HG02763 (cell line): Measurements from ENCODE around the gene ARHGAP9.

Experiments
- ATAC-seq: cut with Tn5 transposase; IDR thresholded peaks from one replicate; pipeline ENCODE4 v1.9.1; 2021; ENCODE audit warnings: mild to moderate bottlenecking, moderate library complexity; ENCODE audit not compliant: unreplicated experiment

Gene ARHGAP9

DNA sequence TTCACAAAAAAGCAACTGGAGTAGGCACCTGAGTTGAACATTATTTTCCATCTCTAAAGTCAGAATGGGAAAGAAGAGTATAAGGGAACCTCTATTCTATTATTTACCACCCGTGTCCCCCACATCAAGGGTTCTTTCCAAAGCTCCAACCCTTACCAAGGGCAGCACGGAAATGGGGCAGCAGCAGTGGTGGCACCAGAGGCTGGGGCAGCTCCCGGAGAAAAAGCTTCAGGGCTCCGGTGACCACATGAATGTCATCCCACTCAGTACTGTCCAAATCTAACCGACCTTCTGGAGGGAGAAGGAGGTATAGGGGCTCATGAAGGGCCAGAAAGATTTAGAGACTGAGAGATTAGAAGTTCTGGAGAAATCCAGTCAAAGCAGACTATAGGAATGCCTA lies 5.8 kb downstream of the ARHGAP9 start:
- no peak for ATAC-seq

DNA sequence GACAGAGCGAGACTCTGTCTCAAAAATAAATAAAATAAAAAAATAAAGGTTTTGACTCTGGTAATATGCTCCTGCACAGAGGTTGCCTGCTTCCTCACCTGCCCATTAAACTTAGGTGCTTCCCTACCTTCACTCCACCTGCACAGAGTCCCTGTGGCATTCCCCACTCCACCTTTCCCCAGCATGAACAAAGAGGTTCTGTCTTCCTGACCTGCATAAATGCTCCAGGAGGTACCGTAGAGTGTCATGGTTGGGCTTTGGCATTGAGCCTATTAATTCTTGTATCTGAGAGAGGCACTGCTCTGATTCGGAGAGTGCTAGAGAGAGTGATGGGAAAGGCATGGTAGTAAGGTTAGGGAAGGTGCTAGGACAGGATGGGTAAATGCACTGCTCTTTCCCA lies 6.3 kb downstream of the ARHGAP9 start:
- no peak for ATAC-seq

DNA sequence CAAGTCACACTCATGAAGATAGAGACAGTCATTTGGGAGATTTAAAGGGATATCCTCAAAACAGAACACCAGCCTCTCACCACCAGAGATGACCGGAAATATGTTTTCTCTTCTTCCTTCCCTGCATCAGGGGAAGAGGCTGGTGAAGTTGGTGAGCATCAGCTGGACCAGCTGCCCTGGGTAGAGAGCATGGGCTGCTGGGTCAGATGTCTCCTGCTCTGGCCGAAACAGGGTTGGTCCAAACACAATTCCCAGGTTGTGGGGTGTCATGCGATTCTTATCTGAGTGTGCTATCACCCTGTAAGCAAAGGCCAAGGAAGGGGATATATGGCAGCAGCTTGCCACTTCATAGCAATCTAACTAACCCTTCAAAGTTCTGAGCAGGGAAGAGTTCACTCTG lies 7.3 kb downstream of the ARHGAP9 start:
- ATAC-seq, result no peak

DNA sequence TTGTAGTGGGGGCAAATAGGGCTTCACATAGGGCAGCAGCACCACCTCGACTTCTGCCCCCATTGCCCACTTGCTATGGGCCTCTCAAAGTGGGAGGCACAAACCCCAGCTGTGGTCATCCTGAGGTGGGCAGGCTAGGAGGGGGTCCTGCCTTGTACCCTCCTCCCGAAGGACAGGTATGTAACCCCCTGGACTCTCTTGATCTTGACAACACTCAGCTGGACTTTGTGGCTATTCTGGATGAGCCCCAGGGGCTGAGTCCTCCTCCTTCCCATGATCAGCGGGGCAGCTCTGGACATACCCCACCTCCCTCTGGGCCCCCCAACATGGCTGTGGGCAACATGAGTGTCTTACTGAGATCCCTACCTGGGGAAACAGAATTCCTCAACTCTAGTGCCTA lies 8.0 kb downstream of the ARHGAP9 start:
- no peak for ATAC-seq

DNA sequence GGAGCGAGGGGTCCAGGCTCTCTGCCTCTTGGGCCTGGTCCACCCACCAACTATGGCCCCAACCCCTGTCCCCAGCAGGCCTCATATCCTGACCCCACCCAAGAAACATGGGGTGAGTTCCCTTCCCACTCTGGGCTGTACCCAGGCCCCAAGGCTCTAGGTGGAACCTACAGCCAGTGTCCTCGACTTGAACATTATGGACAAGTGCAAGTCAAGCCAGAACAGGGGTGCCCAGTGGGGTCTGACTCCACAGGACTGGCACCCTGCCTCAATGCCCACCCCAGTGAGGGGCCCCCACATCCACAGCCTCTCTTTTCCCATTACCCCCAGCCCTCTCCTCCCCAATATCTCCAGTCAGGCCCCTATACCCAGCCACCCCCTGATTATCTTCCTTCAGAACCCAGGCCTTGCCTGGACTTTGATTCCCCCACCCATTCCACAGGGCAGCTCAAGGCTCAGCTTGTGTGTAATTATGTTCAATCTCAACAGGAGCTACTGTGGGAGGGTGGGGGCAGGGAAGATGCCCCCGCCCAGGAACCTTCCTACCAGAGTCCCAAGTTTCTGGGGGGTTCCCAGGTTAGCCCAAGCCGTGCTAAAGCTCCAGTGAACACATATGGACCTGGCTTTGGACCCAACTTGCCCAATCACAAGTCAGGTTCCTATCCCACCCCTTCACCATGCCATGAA lies 8.6 kb downstream of the ARHGAP9 start:
- ATAC-seq, result no peak

DNA sequence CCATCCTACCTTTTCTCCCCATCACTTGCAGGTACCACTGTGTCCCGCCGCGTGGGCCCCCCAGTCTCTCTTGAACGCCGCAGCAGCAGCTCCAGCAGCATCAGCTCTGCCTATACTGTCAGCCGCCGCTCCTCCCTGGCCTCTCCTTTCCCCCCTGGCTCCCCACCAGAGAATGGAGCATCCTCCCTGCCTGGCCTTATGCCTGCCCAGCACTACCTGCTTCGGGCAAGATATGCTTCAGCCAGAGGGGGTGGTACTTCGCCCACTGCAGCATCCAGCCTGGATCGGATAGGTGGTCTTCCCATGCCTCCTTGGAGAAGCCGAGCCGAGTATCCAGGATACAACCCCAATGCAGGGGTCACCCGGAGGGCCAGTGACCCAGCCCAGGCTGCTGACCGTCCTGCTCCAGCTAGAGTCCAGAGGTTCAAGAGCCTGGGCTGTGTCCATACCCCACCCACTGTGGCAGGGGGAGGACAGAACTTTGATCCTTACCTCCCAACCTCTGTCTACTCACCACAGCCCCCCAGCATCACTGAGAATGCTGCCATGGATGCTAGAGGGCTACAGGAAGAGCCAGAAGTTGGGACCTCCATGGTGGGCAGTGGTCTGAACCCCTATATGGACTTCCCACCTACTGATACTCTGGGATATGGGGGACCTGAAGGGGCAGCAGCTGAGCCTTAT lies 9.2 kb downstream of the ARHGAP9 start:
- no peak for ATAC-seq

DNA sequence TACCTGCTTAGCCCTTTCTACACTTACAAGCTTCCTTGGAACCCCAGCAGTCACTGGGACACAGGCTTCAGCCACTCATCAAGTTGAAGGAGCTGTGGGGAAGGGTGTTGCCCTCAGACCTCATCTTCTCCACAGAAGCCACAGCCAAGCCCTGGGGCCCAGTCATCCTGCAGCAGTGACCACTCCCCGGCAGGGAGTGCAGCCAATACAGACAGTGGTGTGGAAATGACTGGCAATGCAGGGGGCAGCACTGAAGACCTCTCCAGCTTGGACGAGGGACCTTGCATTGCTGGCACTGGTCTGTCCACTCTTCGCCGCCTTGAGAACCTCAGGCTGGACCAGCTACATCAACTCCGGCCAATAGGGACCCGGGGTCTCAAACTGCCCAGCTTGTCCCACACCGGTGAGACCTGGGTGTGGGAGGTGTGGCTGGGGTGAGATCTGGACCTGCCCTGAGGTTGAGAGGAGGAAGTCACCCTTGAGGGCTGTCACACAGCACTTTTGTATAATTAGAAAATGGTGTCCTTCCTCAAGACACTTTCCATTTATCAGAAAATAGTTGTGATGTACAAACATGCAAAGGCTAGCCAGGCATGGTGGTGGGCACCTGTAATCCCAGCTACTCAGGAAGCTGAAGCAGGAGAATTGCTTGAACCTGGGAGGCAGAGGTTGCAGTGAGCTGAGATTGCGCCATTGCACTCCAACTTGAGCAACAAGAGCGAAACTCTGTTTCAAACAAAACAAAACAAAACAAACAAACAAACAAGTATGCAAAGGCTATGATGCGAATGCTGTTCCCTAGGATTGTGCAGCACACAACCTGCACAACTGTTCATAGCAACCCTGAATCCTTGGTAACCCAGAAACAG lies 10.1 kb downstream of the ARHGAP9 start:
- ATAC-seq, result no peak

DNA sequence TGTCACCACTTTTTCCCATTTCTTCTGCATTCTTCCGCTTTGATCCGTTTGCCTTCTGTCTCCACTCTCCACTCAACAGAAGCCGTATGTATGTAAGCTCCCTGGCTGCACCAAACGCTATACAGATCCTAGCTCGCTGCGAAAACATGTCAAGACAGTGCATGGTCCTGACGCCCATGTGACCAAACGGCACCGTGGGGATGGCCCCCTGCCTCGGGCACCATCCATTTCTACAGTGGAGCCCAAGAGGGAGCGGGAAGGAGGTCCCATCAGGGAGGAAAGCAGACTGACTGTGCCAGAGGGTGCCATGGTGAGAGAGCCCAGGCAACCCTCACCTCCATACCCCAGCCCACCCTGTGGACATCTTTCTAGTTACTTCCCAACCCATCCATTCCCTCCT lies 11.8 kb downstream of the ARHGAP9 start:
- ATAC-seq, result no peak

DNA sequence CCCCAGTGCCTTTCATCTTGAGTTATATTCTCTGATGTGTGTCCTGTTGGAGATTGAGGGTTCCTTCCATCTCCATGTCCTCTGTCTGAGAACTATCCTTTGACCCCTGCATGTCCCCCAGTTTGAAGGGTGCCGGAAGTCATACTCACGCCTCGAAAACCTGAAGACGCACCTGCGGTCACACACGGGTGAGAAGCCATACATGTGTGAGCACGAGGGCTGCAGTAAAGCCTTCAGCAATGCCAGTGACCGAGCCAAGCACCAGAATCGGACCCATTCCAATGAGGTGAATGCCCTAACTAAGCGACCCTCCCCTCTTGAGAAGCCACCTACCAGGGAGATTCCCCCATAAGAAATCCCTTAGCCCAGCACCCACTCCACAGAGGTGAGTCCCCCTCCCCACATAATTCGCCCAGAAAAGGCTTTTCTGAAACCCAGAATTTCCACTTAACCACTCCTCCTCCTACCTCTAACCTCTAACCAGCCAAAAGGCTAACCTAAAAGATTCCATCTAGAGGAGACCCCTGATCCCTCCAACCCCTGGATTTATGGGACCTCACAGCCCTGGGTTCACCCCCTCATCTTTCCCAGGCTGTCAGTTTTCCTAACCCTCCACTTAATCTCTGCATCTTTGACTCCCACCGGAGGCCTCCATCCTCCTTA lies 12.3 kb downstream of the ARHGAP9 start:
- ATAC-seq, result no peak

DNA sequence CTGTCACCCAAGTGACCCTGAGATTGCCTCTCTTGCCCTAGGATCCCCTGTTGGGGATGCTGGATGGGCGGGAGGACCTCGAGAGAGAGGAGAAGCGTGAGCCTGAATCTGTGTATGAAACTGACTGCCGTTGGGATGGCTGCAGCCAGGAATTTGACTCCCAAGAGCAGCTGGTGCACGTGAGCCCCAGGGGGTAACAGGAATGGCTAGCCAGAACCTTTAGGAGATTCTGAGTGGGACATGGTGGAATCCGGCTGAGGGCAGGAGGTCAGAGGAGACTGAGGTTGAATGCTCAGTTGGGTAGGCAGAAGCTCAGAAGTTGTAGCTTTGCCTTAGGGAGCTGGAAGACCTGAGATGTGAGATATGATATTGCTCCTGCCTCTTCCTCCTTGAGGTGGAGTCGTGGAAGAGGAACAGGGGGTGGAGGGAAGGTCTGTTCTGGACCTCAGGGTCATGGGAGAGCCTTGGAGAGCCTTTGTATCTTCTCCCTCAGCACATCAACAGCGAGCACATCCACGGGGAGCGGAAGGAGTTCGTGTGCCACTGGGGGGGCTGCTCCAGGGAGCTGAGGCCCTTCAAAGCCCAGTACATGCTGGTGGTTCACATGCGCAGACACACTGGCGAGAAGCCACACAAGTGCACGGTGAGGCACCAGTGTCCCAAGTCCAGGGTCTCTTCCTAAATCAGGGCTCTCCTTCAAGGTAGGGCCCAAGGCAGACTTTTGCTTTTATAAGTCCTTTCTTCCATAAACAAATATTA lies 13.7 kb downstream of the ARHGAP9 start:
- ATAC-seq, result no peak

DNA sequence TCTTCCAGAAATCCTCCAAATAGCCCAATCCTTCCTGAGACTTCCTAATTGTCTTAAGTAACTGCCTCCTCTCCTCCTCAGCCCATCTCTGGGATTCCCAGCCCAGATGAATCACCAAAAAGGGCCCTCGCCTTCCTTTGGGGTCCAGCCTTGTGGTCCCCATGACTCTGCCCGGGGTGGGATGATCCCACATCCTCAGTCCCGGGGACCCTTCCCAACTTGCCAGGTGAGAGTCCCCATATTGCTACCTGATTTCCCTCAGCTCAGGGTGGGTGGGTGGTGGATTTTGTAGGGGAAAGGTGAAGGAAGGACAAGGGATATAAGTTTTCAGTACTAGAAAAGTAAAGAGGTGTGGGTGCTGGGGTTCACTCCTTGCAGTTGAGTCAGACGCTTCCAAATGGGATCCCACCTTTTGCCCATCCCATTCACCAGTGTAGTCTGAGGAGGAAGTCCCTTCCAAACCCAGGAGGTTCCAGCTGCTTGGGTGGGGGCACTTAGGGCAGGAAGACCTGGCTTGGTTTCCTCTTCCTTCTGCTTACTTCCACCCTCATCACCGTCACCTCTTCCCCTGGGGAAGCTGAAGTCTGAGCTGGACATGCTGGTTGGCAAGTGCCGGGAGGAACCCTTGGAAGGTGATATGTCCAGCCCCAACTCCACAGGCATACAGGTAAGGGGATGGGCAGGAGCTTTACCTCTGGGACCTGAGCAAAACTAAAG lies 14.5 kb downstream of the ARHGAP9 start:
- no peak for ATAC-seq

DNA sequence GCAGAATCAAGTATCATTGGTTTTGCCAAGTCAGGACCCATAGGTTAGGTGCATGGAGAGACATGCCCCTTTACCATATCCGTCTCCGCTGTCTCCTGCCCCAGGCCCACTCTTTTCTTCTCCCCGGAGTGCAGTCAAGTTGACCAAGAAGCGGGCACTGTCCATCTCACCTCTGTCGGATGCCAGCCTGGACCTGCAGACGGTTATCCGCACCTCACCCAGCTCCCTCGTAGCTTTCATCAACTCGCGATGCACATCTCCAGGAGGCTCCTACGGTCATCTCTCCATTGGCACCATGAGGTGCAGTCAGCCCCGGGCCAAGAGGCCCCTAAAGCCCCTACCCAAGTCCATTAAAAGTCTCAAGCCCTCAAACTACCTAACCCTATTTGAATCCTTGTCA lies 15.1 kb downstream of the ARHGAP9 start:
- ATAC-seq, result no peak

DNA sequence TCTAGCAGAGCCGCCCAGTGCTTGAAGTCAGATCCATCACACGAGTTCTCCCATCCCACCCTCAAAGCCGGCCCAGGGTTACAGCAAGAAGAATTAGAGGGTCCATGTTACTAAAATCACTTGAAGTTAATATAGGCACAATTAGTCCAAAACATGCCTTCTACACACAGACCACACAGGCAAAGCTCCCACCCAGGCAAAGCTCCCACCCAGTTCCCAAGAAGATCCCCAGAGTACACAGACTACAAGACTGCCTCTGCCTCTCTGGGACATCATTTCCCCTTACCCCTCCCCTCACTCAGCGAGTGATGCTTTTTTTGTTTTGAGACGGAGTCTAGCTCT lies 16.8 kb downstream of the ARHGAP9 start:
- ATAC-seq, result no peak

DNA sequence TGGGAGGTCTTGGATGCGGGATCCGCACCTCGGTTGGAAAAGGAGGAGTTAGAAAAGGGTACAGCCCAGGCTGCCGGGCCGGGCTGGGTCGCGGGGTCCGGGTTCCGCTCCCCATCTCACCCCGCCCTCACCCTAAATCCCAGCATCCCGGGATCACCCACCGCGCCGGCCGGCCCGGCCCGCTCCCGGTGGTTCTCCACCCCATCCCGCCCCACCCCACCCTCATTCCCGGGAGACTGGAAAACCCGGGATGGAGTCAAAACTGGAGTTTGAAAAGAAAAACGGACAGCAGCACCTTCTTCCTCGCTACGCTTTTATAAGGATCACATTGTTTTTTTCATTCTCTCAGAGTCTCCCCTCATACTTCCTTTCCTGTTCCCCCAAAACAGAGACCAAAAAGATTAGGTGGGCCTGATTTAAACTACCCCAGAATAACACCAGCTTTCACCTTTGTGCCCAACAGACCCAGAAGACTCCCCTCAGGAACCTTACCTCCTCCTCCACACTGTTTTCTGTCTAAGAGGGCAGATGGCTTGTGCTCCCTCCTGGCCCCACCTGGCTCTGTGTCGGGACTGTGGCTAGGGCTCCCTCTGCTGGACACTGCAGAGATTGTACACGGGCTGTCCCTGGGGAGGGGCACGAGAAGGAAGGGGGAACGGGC lies 17.3 kb downstream of the ARHGAP9 start:
- ATAC-seq, result peak; percentile 62

DNA sequence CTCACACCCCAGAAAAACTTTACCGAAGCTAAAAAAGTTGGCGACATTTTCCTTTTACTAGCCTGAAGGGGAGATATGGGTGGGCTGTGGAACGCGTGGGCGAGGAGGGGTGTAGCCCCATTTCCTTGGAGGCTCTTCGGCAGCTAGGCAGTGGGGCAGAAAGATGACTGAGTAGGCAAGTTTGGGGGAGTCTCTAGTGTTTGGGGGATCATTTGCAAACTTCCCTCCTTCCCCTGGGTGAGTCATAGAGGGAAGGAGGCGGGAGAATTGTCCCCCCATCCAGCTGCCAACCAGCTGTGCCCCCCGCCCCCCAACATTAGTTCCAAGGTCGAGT lies 17.8 kb downstream of the ARHGAP9 start:
- no peak for ATAC-seq

DNA sequence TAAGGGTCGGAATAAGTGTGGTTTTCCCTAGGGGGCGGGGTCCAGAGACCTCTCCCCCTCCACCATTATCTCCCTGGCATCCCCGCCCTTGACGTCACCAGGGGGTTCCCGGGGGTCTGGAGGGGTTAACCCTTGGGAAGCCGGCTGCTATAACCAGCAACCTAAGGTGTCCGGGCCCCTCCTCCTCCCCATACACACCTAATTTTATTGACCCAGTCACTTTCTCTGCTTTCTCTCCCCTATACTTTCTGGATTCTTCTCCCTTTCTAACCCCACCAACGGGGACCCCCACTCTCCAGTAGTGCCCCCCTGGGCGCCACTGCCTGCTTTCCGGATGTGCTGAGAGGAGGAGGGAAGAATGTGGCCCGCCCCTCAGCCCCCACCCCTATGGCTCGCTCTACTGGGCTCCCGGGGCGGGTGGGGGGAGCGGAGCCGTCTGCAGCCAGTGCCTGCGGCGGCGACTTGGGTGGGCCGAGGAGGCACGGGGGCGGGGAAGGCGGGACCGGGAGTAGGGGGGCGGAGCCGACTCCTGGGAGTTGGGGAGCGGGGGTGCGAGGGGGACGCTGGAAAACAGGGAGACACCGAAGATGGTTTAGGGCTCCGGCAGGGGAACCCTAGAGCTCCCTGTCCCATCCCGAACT lies 18.3 kb downstream of the ARHGAP9 start:
- no peak for ATAC-seq

DNA sequence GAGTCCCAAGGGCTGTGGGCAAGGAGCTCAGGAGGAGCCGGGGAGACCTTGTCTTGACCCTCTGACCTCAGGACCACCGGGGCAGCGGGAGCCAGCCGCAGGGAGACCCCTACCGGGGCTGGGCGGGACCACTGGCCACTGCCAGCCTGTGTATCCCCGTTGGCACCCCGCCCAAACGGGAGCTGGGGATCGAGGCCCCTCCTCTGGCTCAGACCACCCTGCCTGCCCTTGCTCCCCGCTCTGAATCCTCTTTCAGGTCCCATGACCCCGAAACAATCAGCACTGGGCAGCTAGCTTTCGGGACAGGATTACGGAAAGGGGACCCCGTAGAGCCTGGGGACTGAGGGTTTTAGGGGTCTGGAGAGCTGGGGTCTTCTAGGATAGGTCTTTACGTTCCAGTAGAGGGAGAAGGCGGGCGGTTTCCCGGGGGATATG lies 18.8 kb downstream of the ARHGAP9 start:
- ATAC-seq, result no peak

DNA sequence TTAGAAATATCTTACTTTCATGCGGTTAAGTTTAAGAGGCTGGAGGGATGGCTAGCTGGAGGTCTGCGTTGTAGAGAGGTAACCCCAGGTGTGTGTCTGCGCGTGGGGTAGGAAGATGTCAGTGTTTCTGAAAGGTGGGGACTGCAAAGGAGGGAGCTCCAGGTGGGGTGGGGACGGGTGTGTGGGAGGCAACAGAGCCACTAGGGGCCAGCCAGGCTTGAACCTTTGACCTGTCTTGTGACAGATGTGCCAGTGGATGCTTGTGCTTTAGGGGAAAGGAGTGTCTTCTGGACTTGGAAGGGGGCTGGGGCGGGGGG lies 19.2 kb downstream of the ARHGAP9 start:
- no peak for ATAC-seq

DNA sequence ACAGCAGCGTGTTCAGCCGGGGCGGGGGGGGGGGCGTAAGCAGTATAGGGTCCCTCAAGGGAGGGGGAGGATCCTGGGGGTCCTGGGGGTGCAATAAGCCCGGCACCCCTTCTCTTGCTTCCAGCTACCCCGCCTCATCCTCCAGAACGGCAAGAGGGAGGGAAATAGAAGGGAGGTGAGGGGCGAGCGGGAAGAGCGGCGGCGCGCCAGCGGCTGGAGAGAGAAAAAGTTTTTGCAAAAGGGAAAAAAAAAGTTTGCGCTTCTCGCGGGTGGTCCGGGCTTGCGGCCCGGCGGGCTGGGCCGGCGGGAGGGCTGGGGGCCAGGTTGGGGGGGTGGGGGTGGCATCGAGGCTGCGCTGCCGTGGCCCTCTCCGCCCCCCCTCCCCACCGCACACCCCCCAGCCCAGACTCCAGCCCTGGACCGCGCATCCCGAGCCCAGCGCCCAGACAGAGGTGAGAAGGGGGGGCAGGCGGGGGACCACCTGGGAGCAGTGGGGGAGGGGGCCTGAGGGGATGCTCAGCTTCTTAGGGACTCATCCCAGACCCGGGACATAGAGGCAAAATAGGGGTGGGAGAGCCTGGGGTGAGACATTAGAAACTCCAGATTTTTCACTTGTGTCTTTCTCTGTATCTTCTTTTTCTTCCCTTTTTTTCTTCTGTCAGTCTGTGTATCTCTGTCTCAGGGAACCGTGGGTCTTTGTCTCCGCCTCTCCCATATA lies 19.8 kb downstream of the ARHGAP9 start, which contains the start of gene GLI1:
Gene GLI1, plus strand, starts transcription at position 36 of the 718 bp plus-strand sequence. CDS start 3,907 bp downstream, outside the sequence.
- no peak for ATAC-seq
